Fibroblast of lung (primary cell): Measurements from ENCODE around the gene SPATA21. TPM values are rescaled to one million over a fixed set of nuclear protein-coding genes. Genes with fewer than 3 reads are reported as not detected.

Experiments used
- DNase-seq, 2 donors: peaks; one replicate each; pipeline versions ENCODE4 v3.0.0 to v3.0.0-alpha.2; 2010; ENCODE audit warnings: low read depth in 2 of 2
- H2AFZ ChIP-seq: 2 replicates; pipeline ENCODE4 v1.5.1; 2012; ENCODE audit warnings: low read length, control low read depth, inconsistent platforms
- H3K27ac ChIP-seq: 2 replicates; pipeline ENCODE4 v1.5.1; 2011; ENCODE audit warnings: low read length, control low read depth; ENCODE audit not compliant: insufficient read depth
- H3K27me3 ChIP-seq: 2 replicates; pipeline ENCODE4 v1.5.1; 2011; ENCODE audit warnings: mild to moderate bottlenecking, low read length; ENCODE audit not compliant: control insufficient read depth, insufficient read depth
- H3K36me3 ChIP-seq: 2 replicates; pipeline ENCODE4 v1.5.1; 2011; ENCODE audit warnings: low read length; ENCODE audit not compliant: control insufficient read depth, insufficient read depth
- H3K4me1 ChIP-seq: 2 replicates; pipeline ENCODE4 v1.5.1; 2011; ENCODE audit warnings: low read length; ENCODE audit not compliant: control insufficient read depth, insufficient read depth; ENCODE audit errors: extremely low read depth
- H3K4me2 ChIP-seq: 2 replicates; pipeline ENCODE4 v1.5.1; 2011; ENCODE audit warnings: low read length, control low read depth; ENCODE audit not compliant: insufficient read depth; ENCODE audit errors: extremely low read depth
- H3K4me3 ChIP-seq, 4 experiments: fragments of 200-600 bp in 1 of 4; sonication (generic) in 1 of 4; replicated peaks in 1 of 4; 2 replicates each; pipeline ENCODE4 v1.5.1; 2011 to 2016; ENCODE audit warnings: low read length in 4 of 4, low read depth in 3 of 4, mild to moderate bottlenecking in 3 of 4, control low read depth in 2 of 4, inconsistent platforms in 1 of 4, mixed read lengths in 1 of 4; ENCODE audit not compliant: insufficient read depth in 1 of 4; ENCODE audit errors: control extremely low read depth in 1 of 4
- H3K79me2 ChIP-seq: 2 replicates; pipeline ENCODE4 v1.5.1; 2012; ENCODE audit warnings: mild to moderate bottlenecking, low read length, inconsistent platforms; ENCODE audit not compliant: control insufficient read depth, insufficient read depth
- H3K9ac ChIP-seq: 2 replicates; pipeline ENCODE4 v1.5.1; 2011; ENCODE audit warnings: mild to moderate bottlenecking, low read length, control low read depth; ENCODE audit not compliant: insufficient read depth
- H3K9me3 ChIP-seq: 2 replicates; pipeline ENCODE4 v1.5.1; 2012; ENCODE audit warnings: low read depth, low read length; ENCODE audit not compliant: control insufficient read depth, insufficient read depth
- H4K20me1 ChIP-seq: 2 replicates; pipeline ENCODE4 v1.5.1; 2011; ENCODE audit warnings: low read length; ENCODE audit not compliant: control insufficient read depth, insufficient read depth; ENCODE audit errors: extremely low read depth
- EZH2 ChIP-seq: IDR thresholded peaks from 2 replicates; pipeline ENCODE4 v1.5.1; 2012; ENCODE audit warnings: low read length, control low read depth, mild to moderate bottlenecking; ENCODE audit errors: missing control alignments
- polyA plus RNA-seq, 2 donors: library from polyadenylated mRNA; depleted of rRNA in 1 of 2; stranded (reverse) in 1 of 2; unstranded in 1 of 2; fragments of >200 nt; gene quantifications; 2 replicates each; pipeline ENCODE4 v1.2.1, GENCODE V29; 2011 to 2012; ENCODE audit warnings: missing spikeins in 1 of 2
- total RNA-seq: library from RNA; depleted of rRNA; stranded (reverse); fragments of >200 nt; gene quantifications from 2 replicates; pipeline ENCODE4 v1.2.1, GENCODE V29; 2014
- TF ChIP-seq, protein P1 (sequence below), 2 donors: IDR thresholded peaks in 1 of 2; conservative IDR thresholded peaks in 1 of 2; 1 replicate in 1 of 2; 2 replicates in 1 of 2; pipeline ENCODE4 v1.5.1; 2011 to 2012; ENCODE audit warnings: low read length in 2 of 2, control low read depth in 1 of 2, inconsistent platforms in 1 of 2, low read depth in 1 of 2, mild to moderate bottlenecking in 1 of 2

The SPATA21 gene
- total and polyA plus RNA-seq, 2 donors (not counting 1 experiment from before 2014, with no cell fraction given): not detected

DNA sequence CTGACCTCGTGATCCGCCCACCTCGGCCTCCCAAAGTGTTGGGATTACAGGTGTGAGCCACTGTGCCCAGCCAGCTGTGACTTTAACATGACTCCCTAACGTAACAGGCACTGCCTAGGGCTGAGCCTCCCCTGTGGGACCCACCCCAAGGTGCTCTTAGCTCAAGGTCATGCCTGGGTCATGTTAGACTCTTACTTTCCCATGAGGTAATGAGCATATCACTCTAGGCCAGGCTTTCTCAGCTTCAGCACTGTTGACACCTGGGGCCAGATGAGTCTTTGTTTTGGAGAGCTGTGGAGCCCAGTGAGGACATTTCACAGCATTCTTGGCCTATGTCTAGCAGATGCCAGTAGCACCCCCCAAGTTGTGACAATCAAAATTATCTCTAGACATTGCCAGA, 7.8 kb upstream of the SPATA21 start:
- Histone ChIP-seq H3K9ac (no peak overlapping the region), H2AFZ (no peak overlapping the region), H3K79me2 (peaks cover 39% of the 10 kb centered on the region), H3K4me3 (no peak overlapping the region), H3K27ac (no peak overlapping the region), H4K20me1 (no peaks in the 10 kb centered on the region), H3K27me3 (no peaks in the 10 kb centered on the region), H3K9me3 (no peaks in the 10 kb centered on the region), H3K36me3 (peaks cover 26% of the 10 kb centered on the region), H3K4me2 (no peak overlapping the region), H3K4me1 (peaks cover 8% of the 10 kb centered on the region)
- DNase-seq: no peak
- TF ChIP-seq, protein P1, sequence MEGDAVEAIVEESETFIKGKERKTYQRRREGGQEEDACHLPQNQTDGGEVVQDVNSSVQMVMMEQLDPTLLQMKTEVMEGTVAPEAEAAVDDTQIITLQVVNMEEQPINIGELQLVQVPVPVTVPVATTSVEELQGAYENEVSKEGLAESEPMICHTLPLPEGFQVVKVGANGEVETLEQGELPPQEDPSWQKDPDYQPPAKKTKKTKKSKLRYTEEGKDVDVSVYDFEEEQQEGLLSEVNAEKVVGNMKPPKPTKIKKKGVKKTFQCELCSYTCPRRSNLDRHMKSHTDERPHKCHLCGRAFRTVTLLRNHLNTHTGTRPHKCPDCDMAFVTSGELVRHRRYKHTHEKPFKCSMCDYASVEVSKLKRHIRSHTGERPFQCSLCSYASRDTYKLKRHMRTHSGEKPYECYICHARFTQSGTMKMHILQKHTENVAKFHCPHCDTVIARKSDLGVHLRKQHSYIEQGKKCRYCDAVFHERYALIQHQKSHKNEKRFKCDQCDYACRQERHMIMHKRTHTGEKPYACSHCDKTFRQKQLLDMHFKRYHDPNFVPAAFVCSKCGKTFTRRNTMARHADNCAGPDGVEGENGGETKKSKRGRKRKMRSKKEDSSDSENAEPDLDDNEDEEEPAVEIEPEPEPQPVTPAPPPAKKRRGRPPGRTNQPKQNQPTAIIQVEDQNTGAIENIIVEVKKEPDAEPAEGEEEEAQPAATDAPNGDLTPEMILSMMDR (conservative IDR thresholded peaks at IDR 0.05 in 1 of 2, IDR thresholded peaks at IDR 0.05 in 1 of 2; ENCODE audit: low read depth in 1 of 2, low read length in 2 of 2): no peak
- no peak for TF ChIP-seq EZH2

DNA sequence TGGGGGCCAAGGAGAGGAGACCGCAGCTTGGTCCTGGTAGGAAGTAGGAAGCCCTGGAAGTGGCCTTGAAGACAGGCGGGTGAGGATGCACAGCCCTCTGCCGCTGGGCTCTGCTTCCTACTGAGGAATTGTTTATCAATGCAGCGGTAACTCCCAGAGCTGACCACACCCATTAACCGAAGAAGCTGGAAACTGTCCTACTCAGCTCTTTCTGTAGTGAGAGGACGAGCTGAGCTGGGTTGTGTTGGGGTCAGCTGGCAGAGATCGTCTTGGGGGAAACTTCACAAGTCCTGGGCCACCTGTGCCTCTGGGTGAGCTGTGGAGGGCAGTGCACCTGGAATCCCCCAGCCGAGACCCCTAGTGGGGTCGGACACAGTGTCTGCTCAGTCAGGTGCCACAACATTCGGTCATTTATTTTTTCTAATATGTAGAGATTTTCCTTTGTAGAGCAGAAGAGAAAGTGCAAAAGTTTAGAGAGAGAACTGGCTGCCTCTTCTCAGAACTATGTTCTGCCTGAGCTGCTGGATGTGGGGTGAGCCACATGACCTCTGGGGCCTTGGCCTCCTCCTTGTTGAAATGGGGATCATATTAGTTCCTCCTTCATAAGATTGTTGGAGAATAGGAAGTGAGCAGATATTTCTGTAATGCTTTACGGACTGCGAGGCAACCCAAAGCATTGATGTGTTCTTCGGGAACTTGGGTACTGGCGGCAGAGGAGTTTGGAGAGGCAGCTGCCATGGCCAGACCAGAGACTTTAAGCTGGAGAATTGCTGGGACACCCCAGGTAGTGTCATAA, 6.9 kb upstream of the SPATA21 start:
- H3K36me3 ChIP-seq: peaks cover 22% of the 10 kb centered on the region
- no peak overlapping the region for H2AFZ ChIP-seq
- TF ChIP-seq EZH2: no peak
- TF ChIP-seq, protein P1 (conservative IDR thresholded peaks at IDR 0.05 in 1 of 2, IDR thresholded peaks at IDR 0.05 in 1 of 2; ENCODE audit: low read depth in 1 of 2, low read length in 2 of 2): no peak
- peaks cover 8% of the 10 kb centered on the region for H3K4me1 ChIP-seq
- H3K9ac ChIP-seq: no peak overlapping the region
- peak overlapping the region; percentile 29 for H3K4me2 ChIP-seq
- no peak for DNase-seq
- peaks cover 36% of the 10 kb centered on the region for H3K79me2 ChIP-seq
- no peaks in the 10 kb centered on the region for H3K9me3 ChIP-seq
- no peaks in the 10 kb centered on the region for H3K27me3 ChIP-seq
- H3K27ac ChIP-seq: no peak overlapping the region
- no peaks in the 10 kb centered on the region for H4K20me1 ChIP-seq
- H3K4me3 ChIP-seq: no peak overlapping the region

DNA sequence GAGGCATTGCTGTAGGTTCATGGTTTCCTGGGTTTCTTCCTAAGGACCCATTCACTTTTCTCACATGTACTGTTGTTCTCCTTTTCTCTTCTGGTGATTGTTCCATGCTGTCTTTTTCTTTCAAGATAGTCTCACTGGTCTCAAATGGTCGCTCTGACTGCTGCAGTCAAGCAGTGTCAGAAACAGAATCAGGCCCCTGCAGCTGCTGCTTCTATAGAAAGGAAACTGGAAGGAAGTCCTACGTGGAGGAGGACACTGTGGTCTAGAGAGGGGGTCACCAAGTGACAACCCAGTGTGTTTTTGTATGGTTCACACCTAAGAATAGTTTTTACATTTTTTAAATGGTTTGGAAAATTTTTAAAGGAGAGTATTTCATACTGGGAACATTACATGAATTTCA, 5.7 kb upstream of the SPATA21 start:
- Histone ChIP-seq H2AFZ (no peak overlapping the region), H3K4me3 (no peak overlapping the region), H3K9ac (no peak overlapping the region), H4K20me1 (no peaks in the 10 kb centered on the region), H3K79me2 (peaks cover 36% of the 10 kb centered on the region), H3K27ac (no peak overlapping the region), H3K4me1 (peaks cover 8% of the 10 kb centered on the region), H3K27me3 (no peaks in the 10 kb centered on the region), H3K36me3 (peaks cover 11% of the 10 kb centered on the region), H3K9me3 (no peaks in the 10 kb centered on the region), H3K4me2 (no peak overlapping the region)
- no peak for DNase-seq
- no peak for TF ChIP-seq EZH2
- TF ChIP-seq, protein P1 (conservative IDR thresholded peaks at IDR 0.05 in 1 of 2, IDR thresholded peaks at IDR 0.05 in 1 of 2; ENCODE audit: low read depth in 1 of 2, low read length in 2 of 2): no peak
